DOHH2 (cell line): ENCODE results near the gene MORN3.
A peak's percentile ranks its signal among the peaks of the same experiment; 100 is the strongest.
"Not testable (repeated sequence)": the region's sequence is repeated elsewhere in the genome, so short reads cannot be mapped to it uniquely, and the experiment has no call there.

Source experiments
- H3F3A ChIP-seq: fragments of 200-600 bp; sonication (generic), shearing (Covaris generic); 2 replicates; pipeline ENCODE4 v1.6.0; 2016; ENCODE audit warnings: antibody characterized with exemption, mild to moderate bottlenecking; ENCODE audit not compliant: control insufficient read depth, insufficient read depth
- H3K27ac ChIP-seq: fragments of 200-600 bp; sonication (generic); 2 replicates; pipeline ENCODE4 v1.5.1; 2014; ENCODE audit warnings: low read depth, mild to moderate bottlenecking, low read length, moderate library complexity
- H3K27me3 ChIP-seq: fragments of 200-600 bp; sonication (generic); 2 replicates; pipeline ENCODE4 v1.6.1; 2014; ENCODE audit warnings: mild to moderate bottlenecking, low read length, mixed read lengths; ENCODE audit not compliant: control insufficient read depth
- H3K36me3 ChIP-seq: fragments of 200-600 bp; sonication (generic); 2 replicates; pipeline ENCODE4 v1.6.1; 2014; ENCODE audit warnings: mild to moderate bottlenecking, low read length, moderate library complexity, mixed read lengths; ENCODE audit not compliant: control insufficient read depth
- H3K4me1 ChIP-seq: fragments of 200-600 bp; sonication (generic); 2 replicates; pipeline ENCODE4 v1.6.1; 2014; ENCODE audit warnings: mild to moderate bottlenecking, low read length, mixed read lengths; ENCODE audit not compliant: control insufficient read depth
- H3K4me2 ChIP-seq: fragments of 200-600 bp; sonication (generic); 2 replicates; pipeline ENCODE4 v1.6.0; 2014; ENCODE audit warnings: mild to moderate bottlenecking, low read length, moderate library complexity
- H3K4me3 ChIP-seq: fragments of 200-600 bp; sonication (generic); 2 replicates; pipeline ENCODE4 v1.5.1; 2014; ENCODE audit warnings: mild to moderate bottlenecking, low read length, mixed read lengths
- H3K79me2 ChIP-seq: fragments of 200-600 bp; sonication (generic); 2 replicates; pipeline ENCODE4 v1.6.1; 2014; ENCODE audit warnings: mild to moderate bottlenecking, low read length, mixed read lengths; ENCODE audit not compliant: control insufficient read depth
- H3K9me2 ChIP-seq: fragments of 200-600 bp; sonication (generic); replicated peaks from 2 replicates; pipeline ENCODE4 v1.6.1; 2014; ENCODE audit warnings: mild to moderate bottlenecking, low read length, mixed read lengths; ENCODE audit not compliant: control insufficient read depth
- H3K9me3 ChIP-seq: fragments of 200-600 bp; sonication (generic); 2 replicates; pipeline ENCODE4 v1.6.1; 2014; ENCODE audit warnings: antibody characterized with exemption, low read length, mixed read lengths; ENCODE audit not compliant: control insufficient read depth, insufficient read depth
- H4K20me1 ChIP-seq: fragments of 200-600 bp; sonication (generic); 2 replicates; pipeline ENCODE4 v1.6.0; 2014; ENCODE audit warnings: low read depth, mild to moderate bottlenecking, antibody characterized with exemption, low read length, moderate library complexity; ENCODE audit not compliant: control insufficient read depth, insufficient read depth
- CTCF ChIP-seq: fragments of 200-600 bp; sonication (generic); IDR thresholded peaks from one replicate; pipeline ENCODE4 v1.5.1; 2014; ENCODE audit warnings: antibody characterized with exemption, mild to moderate bottlenecking, low read depth, low read length; ENCODE audit not compliant: poor library complexity, severe bottlenecking
- EZH2phosphoT487 ChIP-seq: fragments of 200-600 bp; sonication (generic); IDR thresholded peaks from 2 replicates; pipeline ENCODE4 v1.6.1; 2017; ENCODE audit warnings: borderline replicate concordance, mild to moderate bottlenecking, antibody characterized with exemption, low read length, moderate library complexity, mixed read lengths

MORN3 gene

GRCh38 chr12:121638298-121639202 lies 30.9 kb downstream of the MORN3 start:
- H3K36me3 ChIP-seq, result no peaks in the 10 kb centered on the region; the same call in 1 of the 2 replicates
- no peak for TF ChIP-seq CTCF
- no peak for TF ChIP-seq EZH2phosphoT487
- no peaks in the 10 kb centered on the region for H4K20me1 ChIP-seq
- no peaks in the 10 kb centered on the region for H3K9me2 ChIP-seq
- H3K27me3 ChIP-seq, result no peaks in the 10 kb centered on the region
- no peak overlapping the region for H3K4me3 ChIP-seq
- H3K9me3 ChIP-seq, result no peaks in the 10 kb centered on the region
- peaks cover 42% of the 10 kb centered on the region for H3K79me2 ChIP-seq
- no peak overlapping the region for H3K27ac ChIP-seq
- H3F3A ChIP-seq, result no peaks in the 10 kb centered on the region
- H3K4me1 ChIP-seq, result peaks cover 20% of the 10 kb centered on the region
- H3K4me2 ChIP-seq, result no peak overlapping the region

- H3K9me2 ChIP-seq, result no peaks in the 10 kb centered on the region
- H3K79me2 ChIP-seq, result peaks cover 52% of the 10 kb centered on the region
- peak overlapping the region; percentile 68 for H3K4me2 ChIP-seq
- peak overlapping the region; percentile 52 for H3K27ac ChIP-seq
- H3F3A ChIP-seq, result no peaks in the 10 kb centered on the region
- H3K9me3 ChIP-seq, result no peaks in the 10 kb centered on the region
- no peaks in the 10 kb centered on the region; the same call in 1 of the 2 replicates for H3K36me3 ChIP-seq
- no peaks in the 10 kb centered on the region for H3K27me3 ChIP-seq
- TF ChIP-seq EZH2phosphoT487 (no peak), CTCF (no peak)
- no peaks in the 10 kb centered on the region for H4K20me1 ChIP-seq
- peak overlapping the region; percentile 54 for H3K4me3 ChIP-seq
- peaks cover 21% of the 10 kb centered on the region for H3K4me1 ChIP-seq
These were observed 32.1 kb downstream of the MORN3 start for GRCh38 chr12:121637231-121637914.

- Histone ChIP-seq H3K27ac (no peak overlapping the region), H3K9me3 (no peaks in the 10 kb centered on the region), H3F3A (no peaks in the 10 kb centered on the region), H4K20me1 (peaks cover 1% of the 10 kb centered on the region; the same call in 1 of the 2 replicates), H3K4me2 (no peak overlapping the region), H3K79me2 (peaks cover 71% of the 10 kb centered on the region), H3K36me3 (peaks cover 10% of the 10 kb centered on the region), H3K4me3 (no peak overlapping the region), H3K9me2 (no peaks in the 10 kb centered on the region), H3K27me3 (no peaks in the 10 kb centered on the region), H3K4me1 (peaks cover 42% of the 10 kb centered on the region)
- TF ChIP-seq EZH2phosphoT487 (no peak), CTCF (no peak)
These were observed 34.6 kb downstream of the MORN3 start for GRCh38 chr12:121634836-121635235.

GRCh38 chr12:121633833-121634196 lies 35.6 kb downstream of the MORN3 start:
- Histone ChIP-seq H3K36me3 (peaks cover 16% of the 10 kb centered on the region), H3K79me2 (peaks cover 74% of the 10 kb centered on the region), H3K4me1 (peaks cover 52% of the 10 kb centered on the region)
- not testable (repeated sequence) for H3K9me3 ChIP-seq, H3K4me2 ChIP-seq, H3K4me3 ChIP-seq, H4K20me1 ChIP-seq, H3K27ac ChIP-seq, H3K9me2 ChIP-seq, H3F3A ChIP-seq, H3K27me3 ChIP-seq
